ENCODE measurements around the gene CACNA1A.

The CACNA1A gene

GRCh38 chr19:13507053-13507611 lies 853 bp upstream of the CACNA1A start:
- Histone ChIP-seq H3K36me3 (replicated peaks; ENCODE audit: insufficient read depth, low read length) (no peaks in the 10 kb centered on the region), H3F3A (ENCODE audit: insufficient read depth, low read length) (no peaks in the 10 kb centered on the region), H3K4me1 (ENCODE audit: low read length) (no peaks in the 10 kb centered on the region), H3K4me2 (ENCODE audit: low read depth, low read length) (no peak overlapping the region), H3K79me2 (ENCODE audit: low read length) (no peaks in the 10 kb centered on the region), H3K9ac (ENCODE audit: low read length) (no peak overlapping the region), H3K27ac (ENCODE audit: low read length) (no peak overlapping the region), H3K9me2 (replicated peaks; ENCODE audit: insufficient read depth, low read length) (no peaks in the 10 kb centered on the region), H2AFZ (ENCODE audit: low read length) (no peak overlapping the region), H3K4me3 (ENCODE audit: low read length) (no peak overlapping the region), H3K27me3 (replicated peaks; ENCODE audit: insufficient read depth, low read length) (peaks cover 73% of the 10 kb centered on the region), H4K20me1 (ENCODE audit: insufficient read depth, low read length) (no peaks in the 10 kb centered on the region), H3K9me3 (replicated peaks; ENCODE audit: insufficient read depth, low read length) (no peaks in the 10 kb centered on the region)
- DNase-seq = no peak
- TF ChIP-seq EZH2 (optimal IDR thresholded peaks at IDR 0.05; ENCODE audit: low read depth, low read length) = no peak
- TF ChIP-seq, protein P1, sequence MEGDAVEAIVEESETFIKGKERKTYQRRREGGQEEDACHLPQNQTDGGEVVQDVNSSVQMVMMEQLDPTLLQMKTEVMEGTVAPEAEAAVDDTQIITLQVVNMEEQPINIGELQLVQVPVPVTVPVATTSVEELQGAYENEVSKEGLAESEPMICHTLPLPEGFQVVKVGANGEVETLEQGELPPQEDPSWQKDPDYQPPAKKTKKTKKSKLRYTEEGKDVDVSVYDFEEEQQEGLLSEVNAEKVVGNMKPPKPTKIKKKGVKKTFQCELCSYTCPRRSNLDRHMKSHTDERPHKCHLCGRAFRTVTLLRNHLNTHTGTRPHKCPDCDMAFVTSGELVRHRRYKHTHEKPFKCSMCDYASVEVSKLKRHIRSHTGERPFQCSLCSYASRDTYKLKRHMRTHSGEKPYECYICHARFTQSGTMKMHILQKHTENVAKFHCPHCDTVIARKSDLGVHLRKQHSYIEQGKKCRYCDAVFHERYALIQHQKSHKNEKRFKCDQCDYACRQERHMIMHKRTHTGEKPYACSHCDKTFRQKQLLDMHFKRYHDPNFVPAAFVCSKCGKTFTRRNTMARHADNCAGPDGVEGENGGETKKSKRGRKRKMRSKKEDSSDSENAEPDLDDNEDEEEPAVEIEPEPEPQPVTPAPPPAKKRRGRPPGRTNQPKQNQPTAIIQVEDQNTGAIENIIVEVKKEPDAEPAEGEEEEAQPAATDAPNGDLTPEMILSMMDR (IDR thresholded peaks at IDR 0.05; ENCODE audit: low read length) = no peak
- no peak for TF ChIP-seq EZH2phosphoT487 (IDR thresholded peaks at IDR 0.05; ENCODE audit: low read length)

DNA sequence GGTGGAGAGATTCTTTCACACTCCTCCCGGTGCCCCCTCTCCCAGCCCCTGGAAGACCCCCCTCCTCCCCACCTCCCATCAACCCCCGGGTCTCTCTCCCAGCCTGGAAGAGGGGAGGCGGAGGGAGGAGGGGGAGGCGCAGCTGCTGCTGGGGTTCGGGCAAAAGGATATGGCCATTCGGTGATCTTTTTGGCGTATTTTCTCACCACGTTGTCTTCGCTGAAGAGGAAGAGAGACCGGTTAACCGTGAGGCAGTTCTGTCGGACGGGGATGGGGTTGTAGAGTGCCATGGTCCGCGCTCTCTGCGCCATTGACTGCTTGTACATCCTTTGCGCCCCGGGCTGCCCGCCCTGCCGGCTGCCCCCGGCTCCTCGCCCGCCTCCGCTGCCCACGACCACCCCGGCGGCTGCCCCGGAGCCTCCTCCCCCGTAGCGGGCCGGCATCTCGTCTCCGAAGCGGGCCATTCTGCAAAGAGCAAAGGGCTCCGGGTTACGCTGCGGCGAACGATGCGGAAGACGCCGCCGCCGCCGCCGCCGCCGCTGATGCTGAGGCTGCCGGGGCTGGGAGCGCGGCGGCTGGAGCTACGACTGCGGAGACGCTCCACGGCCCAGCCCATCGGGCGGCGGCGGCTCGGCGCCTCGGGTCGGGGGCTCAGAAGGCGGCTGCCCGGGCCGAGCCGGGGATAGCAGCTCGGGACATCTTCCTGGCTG lies 363 bp downstream of the CACNA1A start:
- no peaks in the 10 kb centered on the region for H3K36me3 ChIP-seq (replicated peaks; ENCODE audit: insufficient read depth, low read length)
- no peak overlapping the region for H3K4me3 ChIP-seq (ENCODE audit: low read length)
- no peaks in the 10 kb centered on the region for H3F3A ChIP-seq (ENCODE audit: insufficient read depth, low read length)
- no peaks in the 10 kb centered on the region for H4K20me1 ChIP-seq (ENCODE audit: insufficient read depth, low read length)
- H3K9ac ChIP-seq (ENCODE audit: low read length) = no peak overlapping the region
- no peaks in the 10 kb centered on the region for H3K9me2 ChIP-seq (replicated peaks; ENCODE audit: insufficient read depth, low read length)
- H3K4me1 ChIP-seq (ENCODE audit: low read length) = no peaks in the 10 kb centered on the region
- TF ChIP-seq EZH2phosphoT487 (IDR thresholded peaks at IDR 0.05; ENCODE audit: low read length) = no peak
- TF ChIP-seq EZH2 (optimal IDR thresholded peaks at IDR 0.05; ENCODE audit: low read depth, low read length) = no peak
- TF ChIP-seq, protein P1 (IDR thresholded peaks at IDR 0.05; ENCODE audit: low read length) = no peak
- no peak overlapping the region for H2AFZ ChIP-seq (ENCODE audit: low read length)
- H3K4me2 ChIP-seq (ENCODE audit: low read depth, low read length) = no peak overlapping the region
- H3K27me3 ChIP-seq (replicated peaks; ENCODE audit: insufficient read depth, low read length) = peaks cover 76% of the 10 kb centered on the region
- no peak overlapping the region for H3K27ac ChIP-seq (ENCODE audit: low read length)
- no peak for DNase-seq
- no peaks in the 10 kb centered on the region for H3K9me3 ChIP-seq (replicated peaks; ENCODE audit: insufficient read depth, low read length)
- H3K79me2 ChIP-seq (ENCODE audit: low read length) = no peaks in the 10 kb centered on the region

DNA sequence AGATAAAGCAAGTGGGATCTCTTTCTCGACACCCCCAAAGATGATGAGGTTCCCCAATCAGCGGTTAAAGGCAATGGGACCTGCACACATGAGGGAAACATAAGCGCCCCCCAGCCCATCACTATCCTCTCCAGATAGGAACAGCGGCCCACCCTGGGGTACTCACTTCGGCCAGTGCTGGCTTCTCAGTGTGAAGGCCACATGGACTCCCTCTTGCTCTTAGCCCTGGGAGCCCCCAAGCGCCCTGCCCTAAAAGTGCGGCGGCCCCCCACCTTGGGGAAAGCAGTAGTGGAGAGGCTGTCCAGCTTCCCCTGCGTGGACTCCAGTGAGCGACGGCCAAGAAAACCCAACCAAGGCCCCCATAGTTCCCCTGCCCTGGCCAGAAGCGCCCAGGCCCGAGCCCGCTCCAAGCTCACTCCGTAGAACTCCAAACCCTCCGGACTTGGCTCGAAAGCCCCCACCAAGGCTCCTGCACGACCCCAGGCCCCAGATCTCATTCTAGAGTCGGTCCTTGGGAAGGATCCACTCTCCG lies 1.0 kb downstream of the CACNA1A start:
- Histone ChIP-seq H3K4me1 (ENCODE audit: low read length) (no peaks in the 10 kb centered on the region), H3F3A (ENCODE audit: insufficient read depth, low read length) (no peaks in the 10 kb centered on the region), H3K4me3 (ENCODE audit: low read length) (no peak overlapping the region), H3K27me3 (replicated peaks; ENCODE audit: insufficient read depth, low read length) (peaks cover 83% of the 10 kb centered on the region), H3K9ac (ENCODE audit: low read length) (no peak overlapping the region), H4K20me1 (ENCODE audit: insufficient read depth, low read length) (no peaks in the 10 kb centered on the region), H3K27ac (ENCODE audit: low read length) (no peak overlapping the region), H3K36me3 (replicated peaks; ENCODE audit: insufficient read depth, low read length) (no peaks in the 10 kb centered on the region), H3K9me2 (replicated peaks; ENCODE audit: insufficient read depth, low read length) (no peaks in the 10 kb centered on the region), H3K79me2 (ENCODE audit: low read length) (no peaks in the 10 kb centered on the region), H3K9me3 (replicated peaks; ENCODE audit: insufficient read depth, low read length) (no peaks in the 10 kb centered on the region), H2AFZ (ENCODE audit: low read length) (no peak overlapping the region), H3K4me2 (ENCODE audit: low read depth, low read length) (no peak overlapping the region)
- TF ChIP-seq EZH2 (optimal IDR thresholded peaks at IDR 0.05; ENCODE audit: low read depth, low read length) (no peak), EZH2phosphoT487 (IDR thresholded peaks at IDR 0.05; ENCODE audit: low read length) (no peak)
- TF ChIP-seq, protein P1 (IDR thresholded peaks at IDR 0.05; ENCODE audit: low read length) = no peak
- no peak for DNase-seq

All from MM.1S (cell line).